Forelimb muscle (tissue), 1 donor: ENCODE results near the gene KDM1B. TPM values are rescaled to one million over a fixed set of nuclear protein-coding genes. Genes with fewer than 3 reads are reported as not detected.
"Not testable (repeated sequence)": the region's sequence is repeated elsewhere in the genome, so short reads cannot be mapped to it uniquely, and the experiment has no call there.

Experiments used
- DNase-seq: peaks from one replicate; pipeline ENCODE4 v3.0.0-alpha.2; 2013; ENCODE audit warnings: low read depth
- polyA plus RNA-seq: library from polyadenylated mRNA; unstranded; fragments of 120-200 nt; gene quantifications from one replicate; pipeline ENCODE4 v1.2.1, GENCODE V29; 2013; ENCODE audit not compliant: insufficient read length

Gene KDM1B
- polyA plus RNA-seq = 28.3 TPM

DNA sequence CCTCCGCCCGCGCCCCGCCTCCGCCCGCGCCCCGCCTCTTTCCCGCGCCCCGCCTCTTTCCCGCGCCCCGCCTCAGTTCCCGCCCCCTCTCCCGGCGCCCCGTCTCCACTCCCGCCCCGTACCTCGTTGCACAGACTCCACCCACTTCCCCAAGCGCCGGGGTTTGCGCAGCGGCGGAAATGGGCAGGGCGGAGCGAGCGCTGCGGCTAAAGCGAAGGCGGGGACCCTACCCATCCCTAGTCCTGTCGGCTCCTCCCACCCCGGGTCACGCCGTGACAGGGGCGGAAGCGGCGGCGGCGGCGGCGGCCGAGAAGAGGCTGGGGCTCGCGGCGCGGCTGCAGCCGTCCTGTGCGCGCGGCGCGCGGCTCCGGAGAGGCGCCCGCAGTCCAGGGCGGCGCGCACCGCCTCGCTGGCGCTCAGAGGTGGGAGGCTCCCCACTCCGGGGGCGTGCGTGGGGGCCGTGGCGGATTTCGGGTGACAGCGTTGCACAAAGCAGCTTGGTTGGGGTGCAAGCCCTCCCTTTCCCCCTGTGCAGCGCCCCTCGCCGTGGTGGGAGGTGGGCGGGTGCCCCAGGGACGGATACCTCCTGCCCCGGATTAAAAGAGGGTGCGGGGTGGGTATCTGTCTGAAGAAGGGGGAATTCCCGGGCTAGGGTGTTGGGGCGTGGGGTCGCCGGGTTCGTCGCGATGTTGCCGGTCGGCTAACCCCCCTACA lies at the start of gene KDM1B:
KDM1B (plus strand) TSS at position 273 of the 714 bp plus-strand sequence. CDS start 4,474 bp downstream, outside the sequence.
- DNase-seq = peak; percentile 91

DNA sequence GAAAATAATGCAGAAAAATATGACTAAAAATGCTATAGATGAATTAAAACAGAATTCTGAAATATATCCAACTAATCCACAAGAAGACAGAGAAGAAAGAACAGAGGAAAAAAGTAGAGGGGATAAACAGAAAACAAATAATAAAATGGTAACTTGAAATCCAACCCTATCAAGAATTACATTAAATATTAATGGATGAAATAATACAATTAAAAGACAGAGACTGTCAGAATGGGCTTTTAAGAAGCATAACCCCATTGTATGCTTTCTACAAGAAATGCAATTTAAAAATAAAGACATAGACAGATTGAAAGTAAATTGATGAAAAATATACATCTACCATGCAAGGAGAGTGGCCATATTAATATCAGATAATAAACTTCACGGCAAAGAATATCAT lies 48.2 kb upstream of the KDM1B start:
- DNase-seq = no peak

- no peak for DNase-seq
Observed at GRCh38 chr6:18110162-18110561, 45.1 kb upstream of the KDM1B start.

GRCh38 chr6:18115356-18115755 lies 39.9 kb upstream of the KDM1B start:
- no peak for DNase-seq

DNA sequence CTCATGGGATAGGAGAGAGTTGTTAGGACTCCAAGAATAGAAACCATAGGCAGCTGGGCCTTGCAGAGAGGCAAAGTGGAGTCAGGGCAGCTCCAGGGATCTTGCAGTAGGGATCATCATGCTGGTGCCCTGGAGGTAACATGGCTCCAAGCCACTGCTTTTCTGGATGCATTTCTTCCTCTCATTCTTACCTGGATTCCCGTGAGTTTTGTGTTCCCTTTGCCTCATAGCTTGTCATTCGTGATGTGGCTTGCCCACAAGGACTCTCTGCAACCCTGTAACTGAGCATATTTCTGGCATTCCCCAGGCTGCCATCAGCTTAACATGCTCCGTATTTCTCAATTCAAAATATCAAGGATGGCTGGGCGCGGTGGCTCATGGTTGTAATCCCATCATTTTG lies 38.1 kb upstream of the KDM1B start:
- no peak for DNase-seq

GRCh38 chr6:18118330-18118729 lies 36.9 kb upstream of the KDM1B start:
- DNase-seq = no peak

DNA sequence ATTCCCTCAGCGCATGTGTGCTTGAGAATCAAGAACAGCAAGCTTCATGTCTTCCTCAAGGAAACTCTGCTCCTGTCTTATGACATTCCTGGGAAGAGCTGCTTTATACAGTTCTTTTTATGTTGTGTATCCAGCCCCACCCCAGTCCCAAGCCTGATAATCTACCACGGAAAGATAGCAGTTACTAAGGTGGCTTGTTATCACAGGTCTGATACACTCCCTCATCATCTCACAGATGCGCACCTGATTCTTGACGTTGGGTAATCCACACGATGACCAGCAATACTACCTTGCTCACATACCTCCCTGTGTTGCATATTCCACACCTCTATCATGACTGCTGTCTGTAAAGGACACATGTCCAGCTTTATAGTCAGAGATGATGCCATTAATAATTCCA lies 36.0 kb upstream of the KDM1B start:
- DNase-seq = no peak

GRCh38 chr6:18121580-18122127 lies 33.6 kb upstream of the KDM1B start:
- DNase-seq = no peak

DNA sequence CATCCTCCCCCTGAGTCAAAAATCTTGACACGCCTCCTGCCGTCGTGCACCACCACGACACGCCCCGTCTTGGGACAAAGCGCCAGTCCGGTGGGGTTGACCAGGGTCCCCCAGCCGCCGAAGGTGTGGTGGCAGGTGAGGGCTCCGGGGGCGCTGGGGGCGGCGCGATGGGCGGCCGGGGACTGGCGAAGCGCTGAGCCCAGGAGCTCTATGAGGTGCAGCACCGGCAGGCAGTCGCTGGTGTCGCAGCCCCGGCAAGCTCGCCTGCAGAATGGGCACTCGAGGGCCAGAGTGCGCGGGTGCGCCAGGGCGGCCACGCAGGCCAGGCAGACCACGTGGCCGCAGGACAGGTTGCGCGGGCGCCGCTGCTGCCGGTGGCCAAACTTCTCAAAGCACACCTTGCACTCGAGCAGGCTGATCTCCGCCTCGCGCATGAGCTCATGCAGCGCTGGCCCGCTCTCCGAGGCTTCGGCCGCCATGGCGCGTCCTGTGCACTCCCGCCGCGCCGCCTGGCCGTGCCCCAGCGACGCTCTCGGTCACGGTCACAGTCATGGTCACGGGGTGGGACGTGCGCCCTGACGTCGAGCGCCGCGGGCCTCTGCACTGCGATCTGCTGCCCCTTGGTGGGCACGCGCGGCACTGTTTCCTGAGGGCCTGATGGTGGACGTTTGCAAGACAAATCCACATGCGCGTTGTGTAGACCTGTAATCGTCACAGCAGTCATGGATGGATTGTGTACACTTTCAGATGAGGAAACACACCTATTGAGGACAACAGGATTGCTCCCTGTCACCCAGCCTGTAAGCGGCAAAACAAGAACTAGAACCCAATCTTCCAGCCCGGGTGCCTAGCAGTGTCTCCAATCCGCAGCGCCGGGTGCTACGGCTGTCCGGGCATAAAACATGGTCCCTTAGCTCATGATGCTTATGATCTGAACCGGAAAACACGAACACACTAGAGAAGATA lies 32.8 kb upstream of the KDM1B start, which contains the start of gene NHLRC1:
NHLRC1 (minus strand) TSS at position 550 of the 966 bp plus-strand sequence; CDS start at position 479, 71 bp downstream.
- DNase-seq = peak; percentile 46

- no peak for DNase-seq
Observed at GRCh38 chr6:18126121-18126520, 29.1 kb upstream of the KDM1B start.

GRCh38 chr6:18132346-18132745 lies 22.9 kb upstream of the KDM1B start:
- no peak for DNase-seq

DNA sequence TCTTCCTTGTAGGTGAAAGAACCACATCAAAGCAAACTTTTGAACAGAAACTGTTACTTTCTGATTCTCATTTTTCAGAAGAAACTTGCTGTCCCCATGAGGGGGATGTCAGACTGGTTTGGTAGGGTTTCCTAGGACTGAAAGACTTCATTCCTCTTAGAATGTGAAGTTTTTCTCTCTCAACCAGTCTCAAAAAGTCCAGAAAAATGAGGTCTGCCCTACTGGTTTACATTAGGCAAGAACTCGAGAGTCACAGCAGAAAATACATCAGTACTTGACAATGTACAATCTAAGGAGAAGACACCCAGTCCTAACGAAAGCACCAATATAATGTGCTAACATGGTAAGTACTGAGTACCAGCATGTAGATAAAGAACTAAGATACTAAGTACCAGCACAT lies 20.1 kb upstream of the KDM1B start:
- no peak for DNase-seq

DNA sequence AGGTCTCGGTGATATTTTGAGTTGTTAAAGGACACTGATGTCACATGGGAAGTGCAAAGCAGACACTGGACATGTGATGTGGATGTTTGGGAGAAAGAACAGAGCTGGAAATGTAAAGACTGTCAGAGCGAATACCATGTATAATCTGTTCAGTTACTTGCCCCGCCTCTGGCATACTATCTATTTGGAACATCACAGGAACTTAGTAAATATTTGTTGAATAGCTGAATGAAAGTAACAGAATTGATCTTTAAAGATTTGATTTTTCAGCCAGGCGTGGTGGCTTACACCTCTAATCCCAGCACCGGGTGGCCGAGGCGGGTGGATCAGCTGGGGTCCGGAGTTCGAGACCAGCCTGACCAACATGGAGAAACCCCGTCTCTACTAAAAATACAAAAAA lies 19.0 kb upstream of the KDM1B start:
- no peak for DNase-seq

DNA sequence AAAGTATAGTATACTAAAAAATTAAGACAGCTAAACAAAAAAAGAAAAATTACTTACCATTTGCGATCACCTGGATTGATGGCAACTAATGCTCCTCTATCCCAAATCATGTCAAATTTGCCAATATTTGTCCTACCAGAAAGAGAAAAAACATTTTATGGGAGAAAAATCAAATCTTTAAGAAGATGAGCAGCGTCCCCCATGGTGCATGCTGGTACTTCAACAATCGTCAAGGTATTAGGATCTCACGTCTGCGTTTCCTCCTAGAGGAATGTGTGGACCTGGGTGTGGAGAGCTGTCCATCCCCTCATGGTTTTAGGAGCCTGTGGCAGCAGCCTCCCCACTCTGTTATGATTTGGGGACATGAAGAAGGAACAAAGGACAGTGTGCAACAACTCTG lies 16.3 kb upstream of the KDM1B start:
- DNase-seq = no peak

GRCh38 chr6:18139935-18140621 lies 15.1 kb upstream of the KDM1B start:
- DNase-seq = no peak

DNA sequence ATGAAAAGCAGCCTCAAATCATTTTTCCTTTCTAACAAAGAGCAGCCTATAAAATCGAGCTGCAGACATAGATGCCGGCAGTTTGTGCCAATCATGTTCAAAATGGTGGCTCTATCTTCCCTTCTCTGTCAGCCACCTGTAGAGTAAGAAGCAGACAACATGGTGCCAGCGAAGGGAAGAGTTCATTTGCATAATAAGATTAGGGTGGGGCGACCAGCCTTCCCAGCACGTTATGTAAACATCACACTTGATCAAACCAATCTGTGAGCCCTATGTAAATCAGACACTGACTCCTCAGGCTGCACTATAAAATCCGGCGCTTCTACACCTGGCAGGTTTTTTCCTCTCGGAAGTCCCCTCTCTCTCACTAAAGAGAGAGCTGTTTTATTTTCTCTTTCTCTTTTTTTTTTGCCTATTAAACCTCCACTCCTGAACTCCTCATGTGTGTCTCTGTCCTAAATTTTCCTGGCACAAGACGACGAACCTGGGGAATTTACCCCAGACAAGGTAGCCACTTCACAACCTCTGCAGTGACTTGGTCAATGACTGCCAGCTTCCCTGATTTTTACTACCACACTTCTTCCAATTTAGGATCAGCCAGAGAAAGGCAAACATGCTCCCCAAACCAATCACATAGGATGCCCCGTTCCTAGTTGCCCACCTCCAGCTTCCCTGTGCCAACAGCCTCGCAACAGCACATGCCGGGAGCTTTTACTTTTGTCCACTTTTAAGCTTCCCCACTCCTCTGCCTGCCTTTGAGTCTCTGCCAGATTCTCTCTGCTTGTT lies 13.2 kb upstream of the KDM1B start:
- DNase-seq = no peak

- DNase-seq = no peak
Observed at GRCh38 chr6:18142591-18142861, 12.7 kb upstream of the KDM1B start.

GRCh38 chr6:18147160-18147559 lies 8.1 kb upstream of the KDM1B start:
- DNase-seq = no peak

DNA sequence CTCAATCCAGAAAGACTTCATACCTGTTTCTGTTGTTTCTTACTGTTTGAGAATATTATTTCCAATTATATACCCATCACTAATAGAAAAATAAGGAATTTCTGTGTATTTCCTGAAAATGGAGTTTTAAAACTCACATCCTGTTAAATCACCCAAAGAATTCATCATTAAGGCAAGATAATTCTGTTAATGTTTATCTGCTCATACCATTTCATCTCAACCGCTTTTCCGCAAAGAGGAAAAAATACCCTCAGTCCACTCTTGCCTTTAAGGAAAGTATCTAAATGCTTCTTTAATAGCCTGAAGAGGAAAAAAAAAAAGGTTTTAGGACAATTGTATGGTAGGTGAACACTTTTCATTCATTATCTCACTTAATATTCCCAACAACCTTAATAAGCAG lies 7.6 kb upstream of the KDM1B start:
- no peak for DNase-seq

- no peak for DNase-seq
Observed at GRCh38 chr6:18148304-18149025, 6.8 kb upstream of the KDM1B start.

GRCh38 chr6:18151391-18151790 lies 3.8 kb upstream of the KDM1B start:
- not testable (repeated sequence) for DNase-seq
